ENCODE measurements around the gene MESP1.

DNA sequence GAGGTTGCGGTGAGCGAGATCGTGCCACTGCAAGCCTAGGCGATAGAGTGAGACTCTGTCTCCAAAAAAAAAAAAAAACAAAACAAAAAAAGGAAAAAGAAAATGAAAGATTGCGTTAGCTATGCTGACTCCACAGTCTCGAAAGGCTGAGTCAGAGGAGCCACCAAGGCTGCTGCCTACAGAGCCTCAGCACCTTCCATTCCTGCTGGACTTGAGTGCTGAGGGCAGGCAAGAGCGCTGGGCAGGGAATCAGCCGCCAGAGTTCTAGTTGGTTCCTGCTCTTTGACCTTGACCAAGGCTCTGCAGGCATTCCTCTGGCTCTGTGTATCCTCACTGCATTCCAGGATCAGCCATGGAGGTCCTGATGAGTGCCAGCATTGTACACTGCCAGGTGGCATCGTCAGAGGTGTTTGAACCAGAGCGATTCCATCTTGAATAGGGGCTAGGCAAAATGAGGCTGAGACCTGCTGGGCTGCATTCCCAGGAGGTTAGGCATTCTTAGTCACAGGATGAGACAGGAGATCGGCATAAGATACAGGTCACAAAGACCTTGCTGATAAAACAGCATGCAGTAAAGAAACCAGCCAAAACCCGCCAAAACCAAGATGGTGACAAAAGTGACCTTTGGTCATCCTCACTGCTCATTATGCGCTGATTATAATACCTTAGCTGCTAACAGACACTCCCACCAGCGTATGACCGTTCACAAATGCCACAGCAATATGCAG is 31.0 kb upstream of the MESP1 start:
- no peak for TF ChIP-seq POLR2A (IDR thresholded peaks at IDR 0.05)
- no peak for TF ChIP-seq CTCF (IDR thresholded peaks at IDR 0.05)

Measured in testis (tissue), 2 donors.